ENCODE results near the gene TNFSF10. TPM values are rescaled to one million over a fixed set of nuclear protein-coding genes. Genes with fewer than 3 reads are reported as not detected.

TNFSF10 gene
- total RNA-seq, 2 experiments from 2014 or later, result 21.5 to 23.6 TPM

GRCh38 chr3:172540049-172540448 is 16.8 kb upstream of the TNFSF10 start:
- CTCF ChIA-PET, result interaction anchor here (1.8 to 2.4 kb wide), 2 partner anchors 10 to 55 kb away, joined by 7 to 9 read pairs; no protein-coding TSS in a partner anchor
- DNase-seq (no peak), ATAC-seq (no peak)
- TF ChIP-seq CTCF (IDR thresholded peaks at IDR 0.05), result no peak
- Mint-ChIP-seq H3K4me1 (ENCODE audit: low read depth) (peaks cover 22% of the 10 kb centered on the region), H3K36me3 (ENCODE audit: low read depth) (no peaks in the 10 kb centered on the region), H3K27ac (no peak overlapping the region), H3K4me3 (no peak overlapping the region), H3K27me3 (no peaks in the 10 kb centered on the region), H3K9me3 (peaks cover 2% of the 10 kb centered on the region)
- POLR2A ChIA-PET, result interaction anchor here (2.5 kb wide), 1 partner anchor 10 kb away, joined by 9 read pairs; no protein-coding TSS in a partner anchor
- intact Hi-C loops (cut with micrococcal nuclease), result no loop called here

- Mint-ChIP-seq H3K27ac (no peak overlapping the region), H3K4me3 (no peak overlapping the region)
These were observed 16.0 kb upstream of the TNFSF10 start for GRCh38 chr3:172539273-172539672.

GRCh38 chr3:172538368-172539151 is 15.3 kb upstream of the TNFSF10 start:
- POLR2A ChIA-PET, result no interaction called here
- Mint-ChIP-seq H3K4me1 (ENCODE audit: low read depth) (peaks cover 22% of the 10 kb centered on the region), H3K4me3 (no peak overlapping the region), H3K9me3 (peaks cover 3% of the 10 kb centered on the region), H3K27ac (no peak overlapping the region), H3K27me3 (no peaks in the 10 kb centered on the region), H3K36me3 (ENCODE audit: low read depth) (no peaks in the 10 kb centered on the region)
- no peak for DNase-seq
- ATAC-seq, result no peak
- TF ChIP-seq CTCF (IDR thresholded peaks at IDR 0.05), result no peak
- CTCF ChIA-PET, result interaction anchor here (1.3 to 1.8 kb wide), 2 partner anchors 8 to 57 kb away, joined by 9 to 10 read pairs; no protein-coding TSS in a partner anchor
- intact Hi-C loops (cut with micrococcal nuclease), result no loop called here

More at GRCh38 chr3:172539273-172539672, 16.0 kb upstream of the TNFSF10 start:
- peaks cover 3% of the 10 kb centered on the region for H3K9me3 Mint-ChIP-seq
- DNase-seq, result no peak
- POLR2A ChIA-PET, result interaction anchor here (2.5 kb wide), 1 partner anchor 9 kb away, joined by 9 read pairs; no protein-coding TSS in a partner anchor
- ATAC-seq, result no peak
- CTCF ChIA-PET, result interaction anchor here (1.3 to 1.8 kb wide), 2 partner anchors 9 to 56 kb away, joined by 9 to 10 read pairs; no protein-coding TSS in a partner anchor
- no peaks in the 10 kb centered on the region for H3K27me3 Mint-ChIP-seq
- no peaks in the 10 kb centered on the region for H3K36me3 Mint-ChIP-seq (ENCODE audit: low read depth)
- TF ChIP-seq CTCF (IDR thresholded peaks at IDR 0.05), result no peak
- intact Hi-C loops (cut with micrococcal nuclease), result no loop called here
- H3K4me1 Mint-ChIP-seq (ENCODE audit: low read depth), result peaks cover 22% of the 10 kb centered on the region

- Mint-ChIP-seq H3K4me3 (no peak overlapping the region), H3K4me1 (ENCODE audit: low read depth) (peaks cover 22% of the 10 kb centered on the region), H3K9me3 (peaks cover 3% of the 10 kb centered on the region), H3K36me3 (ENCODE audit: low read depth) (no peaks in the 10 kb centered on the region), H3K27me3 (no peaks in the 10 kb centered on the region), H3K27ac (no peak overlapping the region)
- intact Hi-C loops (cut with micrococcal nuclease), result no loop called here
- TF ChIP-seq CTCF (IDR thresholded peaks at IDR 0.05), result no peak
- ATAC-seq, result peak; percentile 42
- no peak for DNase-seq
- CTCF ChIA-PET, result interaction anchor here (1.4 kb wide), 1 partner anchor 58 kb away, joined by 4 read pairs; no protein-coding TSS in a partner anchor
- POLR2A ChIA-PET, result no interaction called here
These were observed 14.4 kb upstream of the TNFSF10 start for GRCh38 chr3:172537507-172538158.
